DMS114 treated with DMSO at 0.1 percent for 48 hours (cell line): ENCODE measurements around the gene CST1.
"Not testable (repeated sequence)": the region's sequence is repeated elsewhere in the genome, so short reads cannot be mapped to it uniquely, and the experiment has no call there.

Experiments used
- DNase-seq: peaks from one replicate; lab custom pipeline; 2025; ENCODE audit not compliant: unreplicated experiment; lab: John Stamatoyannopoulos, UW

Gene CST1

DNA sequence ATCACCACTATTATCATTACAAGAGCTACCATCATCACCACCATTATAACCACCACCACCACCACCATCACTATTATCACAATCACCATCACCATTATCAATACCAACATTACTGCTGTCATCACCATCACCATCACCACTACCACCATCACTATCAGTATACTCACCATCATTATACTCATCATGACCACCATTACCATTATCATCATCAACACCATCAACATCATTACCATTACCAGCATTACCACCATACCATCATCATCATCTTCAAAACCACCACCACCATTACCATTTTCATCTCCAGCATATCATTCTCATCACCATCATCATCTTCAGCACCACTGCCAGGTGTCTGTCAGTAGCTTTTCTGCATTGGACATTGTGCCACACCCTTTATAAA is 39.0 kb downstream of the CST1 start:
- not testable (repeated sequence) for DNase-seq

DNA sequence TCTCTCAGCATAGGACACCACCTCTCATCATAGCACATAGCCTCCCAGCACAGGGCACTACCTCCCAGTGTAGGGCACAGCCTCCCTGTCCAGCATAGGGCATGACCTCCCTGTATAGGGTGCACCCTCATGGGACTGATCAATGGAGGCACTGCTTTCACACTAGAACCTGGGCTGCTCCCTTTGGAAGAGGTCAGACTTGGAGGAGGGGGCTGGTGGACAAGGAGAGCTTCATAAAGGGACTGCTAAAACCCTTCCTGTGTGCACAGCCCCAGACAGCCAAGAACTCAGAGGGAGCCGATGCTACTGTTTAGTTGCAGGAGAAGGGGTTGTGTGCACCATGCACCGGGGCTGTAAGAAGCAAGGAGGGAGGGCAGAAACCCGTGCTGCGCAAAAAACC is 40.0 kb downstream of the CST1 start:
- DNase-seq: no peak

DNA sequence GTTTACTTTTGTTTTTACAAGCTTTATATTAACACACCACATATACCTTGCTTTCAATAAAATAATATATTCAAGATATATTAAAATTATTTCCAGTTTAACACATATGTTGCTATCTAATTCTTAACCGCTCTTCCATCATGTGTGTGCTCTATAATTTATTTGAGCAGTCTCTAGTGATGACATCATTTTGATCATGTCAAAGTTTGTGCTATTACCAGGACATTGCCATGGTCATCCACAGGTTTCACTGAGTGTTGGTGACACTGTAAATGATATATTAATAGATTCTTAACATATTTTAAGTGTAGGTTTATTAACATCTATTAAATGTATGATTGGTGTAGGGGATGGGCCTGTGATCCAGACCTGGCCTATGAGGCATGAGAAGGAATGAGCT is 44.8 kb downstream of the CST1 start:
- no peak for DNase-seq

DNA sequence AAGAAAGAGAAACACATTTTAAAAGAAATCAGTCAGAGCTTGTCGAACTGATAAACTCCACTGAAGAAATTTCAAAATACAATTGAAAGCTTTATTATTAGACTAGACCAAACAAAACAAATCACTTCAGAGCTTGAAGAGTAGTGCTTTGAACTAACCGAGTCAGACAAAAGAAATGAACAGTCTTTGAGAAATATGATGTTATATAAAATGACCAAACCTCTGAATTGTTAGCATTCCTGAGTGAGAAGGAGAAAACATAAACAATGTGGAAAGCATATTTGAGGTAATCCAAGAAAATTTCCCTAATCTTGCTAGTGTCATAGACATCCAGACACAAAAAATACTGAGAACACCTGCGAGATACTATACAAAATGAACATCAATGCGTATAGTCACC is 48.7 kb downstream of the CST1 start:
- DNase-seq: no peak

DNA sequence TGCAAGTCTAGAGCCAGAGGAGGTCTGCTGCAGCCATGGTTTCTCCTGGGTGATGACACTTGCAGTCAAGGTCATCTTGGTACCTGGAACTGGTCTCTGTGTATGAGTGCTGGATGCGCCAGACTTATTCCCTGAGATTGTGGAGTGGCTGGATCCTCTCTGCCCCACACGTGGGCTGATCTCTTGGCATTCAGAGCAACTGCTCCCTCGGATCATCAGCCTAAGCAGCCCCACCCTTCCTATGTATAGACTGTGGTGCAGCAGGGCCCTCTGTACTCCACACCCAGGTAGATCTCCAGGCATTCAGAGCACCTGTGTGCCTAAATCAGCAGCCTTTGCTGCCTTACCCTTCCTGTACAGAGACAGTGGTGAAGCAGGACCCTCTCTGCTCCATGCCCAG is 49.8 kb downstream of the CST1 start:
- DNase-seq: no peak

DNA sequence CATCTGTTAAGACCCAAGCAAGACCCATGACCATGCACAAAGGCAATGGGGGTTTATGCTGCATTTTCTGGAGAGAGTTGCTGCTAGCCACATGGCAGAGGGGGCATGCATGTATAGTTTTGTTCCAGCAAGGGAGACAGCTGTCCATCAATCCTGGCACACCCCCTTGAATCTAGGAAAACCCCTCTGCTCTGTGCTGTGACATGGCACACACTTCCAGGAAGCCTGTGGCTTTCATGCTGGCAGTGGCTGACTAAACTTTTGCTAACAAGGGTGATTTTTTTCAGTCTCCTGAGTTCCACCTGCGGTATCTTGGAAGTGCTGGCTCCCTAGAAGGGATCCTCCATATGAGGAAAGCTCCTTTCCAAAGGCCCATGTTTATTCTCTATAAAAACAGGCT is 52.8 kb downstream of the CST1 start:
- DNase-seq: no peak
